SKM-1 (cell line): ENCODE data around the gene GRID1.
"Not testable (repeated sequence)": the region's sequence is repeated elsewhere in the genome, so short reads cannot be mapped to it uniquely, and the experiment has no call there.

Source experiments
- DNase-seq: peaks from one replicate; lab custom pipeline; 2025; ENCODE audit not compliant: unreplicated experiment; lab: John Stamatoyannopoulos, UW

The GRID1 gene

DNA sequence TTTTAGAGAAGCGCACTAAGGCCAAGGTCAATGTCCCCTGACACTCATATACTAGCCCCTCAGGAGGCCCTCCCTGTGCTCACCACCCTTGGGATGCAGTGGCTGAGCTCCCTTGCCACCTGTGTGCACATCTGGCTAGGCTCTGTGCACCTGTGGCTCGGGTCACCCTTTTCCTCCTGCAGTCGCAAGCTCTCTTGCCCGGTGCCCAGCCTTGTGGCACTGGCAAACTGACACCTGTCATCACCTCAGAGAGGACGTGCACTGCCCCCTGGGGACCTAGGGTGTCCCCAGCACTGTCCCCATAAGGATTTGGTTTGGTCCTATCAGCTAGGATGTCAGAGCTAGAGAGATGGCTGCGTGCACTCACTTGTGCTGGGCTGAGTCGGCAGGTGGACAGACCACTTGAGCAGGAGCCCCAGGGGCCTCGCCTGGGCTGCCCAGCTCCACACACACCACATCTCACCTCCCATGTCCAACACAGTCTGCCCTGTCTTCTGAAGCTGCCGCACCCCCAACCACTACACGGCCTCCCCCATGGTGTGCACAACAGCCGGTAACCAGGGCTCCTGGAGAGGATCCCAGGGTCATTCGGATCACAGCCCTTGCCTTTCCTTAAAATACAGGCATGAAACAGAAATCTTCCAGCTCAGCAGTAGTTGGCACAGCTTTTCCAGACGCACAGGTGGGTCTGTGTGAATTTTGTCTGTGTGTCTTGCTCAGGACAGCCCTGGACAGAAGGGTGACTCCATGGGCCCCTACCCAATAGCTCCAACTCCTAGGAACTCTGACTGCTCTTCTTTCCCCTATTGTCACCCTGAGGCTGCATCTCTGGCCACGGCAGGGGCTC lies 111.0 kb downstream of the GRID1 start:
- DNase-seq, result no peak

DNA sequence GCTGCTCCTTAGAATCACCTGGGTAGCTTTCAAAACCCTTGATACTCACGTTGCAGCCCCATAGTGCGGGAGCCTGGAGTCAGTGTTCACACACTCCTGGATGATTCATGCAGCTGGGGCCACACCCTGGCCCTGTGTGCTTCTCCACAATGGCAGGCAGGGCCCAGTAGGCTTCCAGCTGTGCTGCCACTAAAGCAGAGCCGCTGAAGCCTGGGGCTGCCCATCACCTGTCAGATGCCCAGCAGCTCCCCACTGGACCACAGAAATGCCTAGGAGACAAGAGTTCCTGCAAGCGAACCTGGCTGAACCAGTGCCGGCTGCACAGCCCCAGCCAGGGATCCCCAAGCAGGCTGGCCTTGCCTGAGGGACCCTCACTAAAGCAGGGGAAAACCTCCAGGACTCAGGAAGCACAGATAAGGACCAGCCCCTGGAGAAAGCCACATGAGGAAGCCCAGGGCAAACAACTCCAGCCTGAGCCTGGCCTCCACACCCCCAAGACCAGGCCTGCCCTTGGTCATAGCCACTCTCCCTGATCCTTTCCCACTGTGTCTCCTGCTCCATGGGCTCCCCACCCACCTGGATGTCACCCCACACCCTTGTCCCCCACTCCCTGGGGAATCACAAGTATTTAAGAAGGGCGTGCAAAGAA lies 111.9 kb downstream of the GRID1 start:
- no peak for DNase-seq

DNA sequence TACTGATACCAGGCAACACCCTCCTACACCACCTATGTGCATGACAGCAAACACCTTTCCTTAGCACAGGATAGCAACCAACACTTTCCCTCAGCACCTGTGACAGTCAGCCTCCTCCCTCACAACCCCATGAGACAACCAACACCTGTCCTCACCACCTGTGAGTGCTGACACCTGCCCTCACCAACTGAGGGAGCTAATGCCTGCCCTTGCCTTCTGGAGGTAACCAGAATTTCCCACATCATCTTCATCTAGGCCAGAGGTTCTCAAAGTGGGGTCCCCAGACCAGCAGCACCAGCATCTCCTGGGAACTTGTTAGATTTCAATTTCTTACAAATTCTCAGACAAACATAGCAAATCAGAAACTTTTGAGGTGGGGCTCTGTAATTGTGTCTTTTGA lies 112.5 kb downstream of the GRID1 start:
- no peak for DNase-seq

DNA sequence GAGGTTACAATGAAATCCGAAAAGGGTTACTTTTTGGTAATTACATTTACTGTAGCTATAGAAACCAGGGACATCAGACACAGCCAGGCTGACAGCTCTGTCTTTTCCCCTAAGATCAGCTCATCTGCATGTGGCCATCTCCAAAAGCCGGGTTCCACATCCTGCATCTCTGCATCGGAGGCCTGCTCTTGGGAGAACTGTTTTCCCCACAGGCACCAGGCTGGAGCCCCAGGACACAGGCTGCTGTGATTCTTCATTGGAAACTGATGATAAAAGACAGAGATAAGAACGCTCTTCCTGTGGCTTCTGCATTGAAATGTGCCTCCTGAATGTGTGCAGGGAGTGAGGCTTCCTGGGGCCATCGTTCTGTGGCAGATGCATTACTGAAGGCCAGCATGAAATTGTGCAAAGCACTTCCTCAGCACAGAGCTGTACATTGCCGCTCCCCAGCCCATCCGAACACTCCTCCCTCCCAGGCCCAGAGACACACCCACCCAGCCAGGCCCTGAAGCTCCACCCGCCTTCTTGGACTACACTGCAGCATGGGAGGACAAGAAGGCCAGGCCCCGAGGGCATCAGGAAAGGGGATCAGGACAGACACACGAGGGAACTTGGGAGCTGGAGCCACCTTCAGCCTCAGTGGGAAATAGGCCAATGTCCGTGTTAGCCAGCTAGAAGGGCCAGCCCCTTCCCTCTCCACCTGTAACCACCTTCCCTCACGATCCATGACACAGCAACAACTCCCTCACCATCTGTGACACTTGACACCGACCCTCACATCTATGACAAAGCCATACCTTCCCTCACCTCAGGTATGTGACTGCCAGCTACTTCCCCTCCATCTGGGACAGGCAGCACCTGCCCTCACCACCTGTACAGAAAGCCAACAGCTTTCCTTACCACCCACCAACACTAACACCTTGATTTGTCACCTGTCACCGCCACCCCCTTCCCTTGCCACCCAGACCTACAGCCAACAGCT lies 113.2 kb downstream of the GRID1 start:
- peak; percentile 66 for DNase-seq

DNA sequence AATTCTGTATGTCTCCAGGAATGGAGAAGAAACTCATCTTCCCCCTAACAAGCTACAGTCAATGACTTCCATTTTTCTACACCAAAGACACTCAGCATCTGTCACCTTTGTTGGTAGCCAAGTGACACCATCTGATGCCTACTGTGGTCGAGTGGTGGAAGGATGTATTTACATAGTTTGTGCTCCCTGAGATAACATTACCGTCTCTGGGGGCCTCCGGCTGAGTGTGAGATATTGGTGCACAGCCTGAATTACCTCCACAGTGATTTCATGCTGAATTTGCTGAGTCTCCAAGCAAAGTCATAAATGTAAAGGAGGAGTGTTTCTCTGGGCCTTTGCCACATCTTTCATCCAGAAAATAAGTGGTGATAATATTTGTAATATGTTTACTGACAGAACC lies 114.0 kb downstream of the GRID1 start:
- DNase-seq, result no peak

DNA sequence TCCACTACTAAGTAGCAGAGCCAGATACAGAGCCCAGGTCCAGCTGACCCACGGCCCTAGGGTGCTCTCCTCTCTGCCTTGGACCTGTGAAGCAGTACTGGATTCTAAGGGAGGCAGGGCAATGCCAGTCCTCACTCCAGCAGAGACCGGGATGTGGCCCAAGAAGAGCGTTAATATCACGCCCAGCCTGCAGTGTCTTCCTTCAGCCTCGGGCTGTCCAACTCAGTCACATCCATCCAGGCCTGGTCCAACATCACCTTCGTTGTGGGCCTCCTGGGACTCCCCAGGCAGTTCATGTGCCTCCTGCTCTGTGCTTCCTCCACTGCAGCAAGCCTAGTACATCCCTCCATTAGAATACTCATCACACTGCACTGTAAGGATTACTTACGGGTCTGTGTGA lies 114.5 kb downstream of the GRID1 start:
- no peak for DNase-seq

DNA sequence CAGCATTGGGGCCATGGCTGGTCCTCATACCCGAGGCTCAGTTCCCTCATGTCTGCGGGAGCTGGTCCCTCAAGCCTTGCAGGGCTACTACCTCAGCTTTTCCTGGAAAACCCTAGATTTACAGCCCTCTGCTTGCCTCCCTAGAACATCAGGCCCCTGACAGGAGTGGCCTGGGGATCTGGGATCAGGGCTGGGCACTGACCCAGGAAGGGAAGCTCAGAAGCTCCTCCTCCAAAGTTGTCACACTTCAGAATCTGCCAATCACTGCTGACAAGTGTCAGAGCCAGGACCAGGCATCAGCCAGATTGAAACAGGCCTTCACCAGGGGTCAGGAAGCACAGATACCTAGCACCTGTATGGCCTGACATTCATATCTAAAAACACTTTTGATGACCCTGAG lies 115.2 kb downstream of the GRID1 start:
- no peak for DNase-seq

DNA sequence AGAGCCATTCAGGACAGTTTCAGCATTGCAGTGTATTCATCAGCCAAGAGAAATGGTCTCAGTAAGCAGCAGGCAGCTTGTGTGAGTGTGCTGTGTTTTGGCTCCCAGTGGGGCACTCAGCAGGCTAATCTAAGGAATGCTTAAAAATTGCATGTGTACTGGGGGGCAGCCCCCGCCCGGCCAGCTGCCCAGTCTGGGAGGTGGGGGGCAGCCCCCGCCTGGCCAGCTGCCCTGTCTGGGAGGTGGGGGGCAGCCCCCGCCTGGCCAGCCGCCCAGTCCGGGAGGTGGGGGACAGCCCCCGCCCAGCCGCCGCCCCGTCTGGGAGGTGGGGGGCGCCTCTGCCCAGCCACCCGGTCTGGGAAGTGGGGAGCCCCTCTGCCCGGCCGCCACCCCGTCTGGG lies 116.2 kb downstream of the GRID1 start:
- DNase-seq, result no peak

DNA sequence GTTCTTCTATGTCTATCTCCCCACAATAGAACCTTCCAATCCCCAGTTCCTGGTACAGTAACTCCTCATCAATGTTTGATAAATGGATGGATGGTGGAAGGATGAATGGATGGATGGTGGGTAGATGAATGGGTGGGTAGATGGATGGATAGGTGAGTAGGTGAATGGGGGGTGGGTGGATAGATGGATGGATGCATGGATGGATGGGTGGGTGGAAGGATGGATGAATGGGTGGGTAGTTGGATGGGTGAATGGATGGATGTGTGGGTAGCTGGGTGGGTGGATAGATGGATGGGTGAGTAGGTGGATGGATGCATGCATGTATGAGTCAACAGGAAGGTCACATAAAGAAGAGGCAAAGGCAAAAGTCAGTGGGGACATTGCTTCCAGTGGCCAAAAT lies 116.8 kb downstream of the GRID1 start:
- no peak for DNase-seq

DNA sequence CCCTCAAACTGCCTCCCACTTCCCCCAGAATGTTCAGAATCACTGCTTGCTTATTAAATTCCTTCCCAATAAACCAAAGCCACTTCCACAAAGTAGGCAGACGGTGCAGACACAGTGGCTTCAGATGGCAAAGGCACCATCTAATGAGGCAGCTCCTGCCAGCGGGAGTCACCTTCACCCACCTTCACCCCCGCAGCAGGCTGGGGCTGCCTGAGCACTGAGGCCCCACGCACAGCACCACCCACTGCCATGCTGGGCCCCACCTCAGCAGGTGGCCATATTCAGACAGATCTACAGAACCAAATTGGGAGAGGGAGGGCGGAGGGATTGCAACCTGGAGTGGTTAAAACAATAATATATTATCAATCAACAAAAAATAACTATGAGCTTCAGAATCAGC lies 118.5 kb downstream of the GRID1 start:
- no peak for DNase-seq

DNA sequence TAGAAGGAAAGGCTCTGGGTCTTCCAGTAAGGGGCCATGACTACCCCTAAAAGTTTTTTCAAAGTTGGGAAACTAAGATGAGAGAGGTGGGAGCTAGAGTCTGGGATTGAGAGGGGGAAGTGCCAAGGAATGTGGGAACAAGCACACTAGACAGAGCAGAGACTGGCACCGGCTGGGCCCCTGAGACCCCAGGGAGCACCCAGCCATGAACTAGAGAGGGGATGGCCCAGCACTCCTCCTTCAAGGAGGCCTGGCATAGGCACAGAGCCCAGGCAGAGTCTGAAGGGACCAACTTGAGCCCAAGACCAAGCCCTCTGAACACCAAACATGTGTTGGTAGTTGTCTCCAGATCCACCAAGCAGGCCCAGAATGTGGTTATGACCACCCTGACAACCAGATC lies 119.0 kb downstream of the GRID1 start:
- DNase-seq, result no peak

DNA sequence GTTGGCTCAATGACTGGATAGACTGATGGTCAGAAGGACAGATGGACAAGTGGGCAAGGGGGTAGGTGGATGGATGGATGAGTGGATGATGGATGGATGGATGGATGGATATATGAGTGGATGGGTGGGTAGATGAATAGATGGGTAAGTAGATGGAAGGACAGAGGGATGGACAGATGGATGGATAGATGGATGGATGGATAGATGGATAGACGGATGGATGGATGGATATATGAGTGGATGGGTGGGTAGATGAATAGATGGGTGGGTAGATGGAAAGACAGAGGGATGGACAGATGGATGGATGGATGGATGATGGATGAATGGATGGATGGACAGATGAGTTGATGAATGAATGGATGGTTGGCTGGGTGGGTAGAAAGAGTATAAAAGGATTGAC lies 119.5 kb downstream of the GRID1 start:
- DNase-seq, result no peak

DNA sequence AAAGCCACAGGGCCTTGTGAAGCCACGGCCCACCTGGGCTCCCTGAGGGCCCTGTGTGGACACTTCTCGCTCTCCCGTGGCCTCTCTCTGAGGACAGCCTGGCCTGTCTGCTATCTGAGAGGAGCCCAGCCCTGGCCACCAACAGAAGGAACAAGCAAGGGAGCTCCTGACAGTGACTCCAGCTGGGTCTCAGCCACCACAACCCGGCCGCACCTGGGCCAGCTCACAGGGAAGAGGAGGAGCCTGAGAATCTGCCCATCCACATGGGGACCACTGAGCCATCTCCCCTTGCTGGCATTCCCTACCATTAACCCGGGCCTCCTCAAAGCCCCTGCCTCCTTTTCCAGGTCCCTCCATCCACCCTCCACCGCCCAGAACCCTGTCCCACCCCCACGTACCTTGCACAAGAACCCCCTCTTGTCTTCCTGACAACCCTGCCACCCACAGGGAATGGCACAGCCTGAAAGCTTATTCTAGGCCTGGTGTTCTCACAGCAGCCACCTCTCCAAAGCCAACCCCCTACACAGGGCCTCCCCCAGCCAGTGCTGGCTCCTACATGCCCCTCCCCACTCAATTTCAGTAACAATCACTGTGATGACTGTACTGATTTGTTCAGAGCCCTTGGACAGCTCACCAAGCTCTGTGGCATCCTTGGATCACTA lies 120.2 kb downstream of the GRID1 start:
- no peak for DNase-seq

DNA sequence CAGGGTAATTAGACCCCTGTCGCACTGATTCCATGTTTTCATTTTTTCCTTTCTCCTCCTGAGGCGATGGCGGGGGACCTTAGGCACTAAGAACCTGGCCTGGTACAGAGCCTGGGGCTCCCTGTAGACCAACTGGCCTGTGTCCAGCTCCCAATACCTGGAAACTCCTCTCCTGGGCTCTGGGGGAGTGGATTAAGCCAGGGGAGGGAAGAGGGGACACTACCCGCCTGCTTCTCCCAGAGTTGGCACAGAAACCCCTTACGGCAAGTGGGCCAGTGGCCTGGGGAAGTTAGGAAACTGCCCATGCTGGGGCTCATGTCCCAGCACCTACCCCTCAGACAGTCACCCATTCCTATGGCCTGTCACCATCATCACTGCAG lies 121.6 kb downstream of the GRID1 start:
- no peak for DNase-seq

DNA sequence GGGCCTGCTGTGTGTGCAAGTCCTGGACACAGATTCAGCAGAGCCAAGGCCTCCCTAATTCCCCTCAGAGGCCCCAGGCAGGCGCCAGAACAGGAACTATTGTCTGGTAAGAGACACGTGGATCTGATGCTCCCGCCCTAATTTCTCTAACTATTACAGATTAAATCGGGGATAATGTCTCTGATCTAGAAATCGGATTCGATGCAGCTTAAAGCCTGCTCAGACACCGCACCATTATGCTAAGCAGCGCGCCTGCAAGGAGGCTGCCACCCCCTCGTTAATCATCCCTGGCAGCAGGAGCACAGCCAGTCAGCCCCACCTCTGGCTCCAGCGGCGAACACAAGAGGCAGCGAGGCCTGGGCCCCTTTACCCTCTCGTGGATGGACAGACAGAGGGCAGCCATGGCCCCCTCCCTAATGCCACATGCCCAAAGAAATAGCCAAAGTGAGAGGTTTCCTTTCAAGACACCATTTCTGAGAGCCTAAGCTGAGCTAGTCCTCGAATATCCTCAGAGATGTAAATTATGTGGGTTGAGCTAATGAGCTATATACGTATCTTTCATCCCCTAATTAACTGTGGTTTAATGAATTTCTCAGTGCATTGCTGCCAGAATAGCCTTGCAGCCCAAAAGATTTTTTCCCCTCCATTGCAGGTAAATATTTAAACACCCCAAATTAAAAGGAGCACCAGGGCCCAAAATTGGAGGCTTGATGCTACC lies 122.1 kb downstream of the GRID1 start:
- DNase-seq, result no peak

DNA sequence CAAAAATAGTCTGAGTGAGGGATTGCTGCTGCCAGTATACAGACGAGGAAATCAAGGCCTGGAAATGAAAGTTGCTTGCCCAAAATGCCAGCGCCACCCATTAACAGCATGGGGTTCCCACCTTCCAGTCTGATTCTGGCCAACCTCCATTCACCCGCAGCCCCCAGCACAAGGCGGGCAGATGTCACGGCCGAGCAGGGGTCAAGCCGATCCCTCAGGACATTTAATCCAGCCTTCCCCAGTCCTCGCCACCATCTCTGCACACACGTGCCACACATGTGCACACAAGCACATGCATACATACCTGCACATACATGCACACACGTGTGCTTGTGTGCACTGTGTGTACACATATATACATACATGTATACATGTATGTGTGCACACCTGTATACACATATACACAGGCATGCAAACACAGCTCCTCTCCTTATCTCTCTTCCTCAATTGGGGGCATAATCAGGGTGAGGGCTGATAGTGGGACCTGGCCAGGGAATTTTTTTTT lies 122.9 kb downstream of the GRID1 start:
- DNase-seq, result no peak

DNA sequence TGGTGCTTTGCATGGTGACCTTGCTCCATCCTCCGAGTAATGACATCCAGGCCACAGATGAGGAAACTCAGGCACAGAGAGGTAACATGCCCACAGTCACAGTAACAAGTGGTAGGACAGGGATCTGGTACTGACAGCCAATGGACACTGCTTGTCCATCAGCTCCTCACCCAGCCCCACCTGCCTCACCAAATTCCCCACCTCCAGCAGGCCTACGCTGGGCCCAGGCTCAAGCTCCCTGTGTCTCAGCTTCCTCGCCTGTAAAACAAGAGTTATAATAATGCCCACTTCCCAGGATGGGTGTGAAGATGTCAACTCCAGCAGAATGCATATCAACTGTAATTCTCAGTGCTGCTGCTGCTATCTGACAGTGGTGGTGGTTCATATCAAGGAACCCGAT lies 123.8 kb downstream of the GRID1 start:
- no peak for DNase-seq

DNA sequence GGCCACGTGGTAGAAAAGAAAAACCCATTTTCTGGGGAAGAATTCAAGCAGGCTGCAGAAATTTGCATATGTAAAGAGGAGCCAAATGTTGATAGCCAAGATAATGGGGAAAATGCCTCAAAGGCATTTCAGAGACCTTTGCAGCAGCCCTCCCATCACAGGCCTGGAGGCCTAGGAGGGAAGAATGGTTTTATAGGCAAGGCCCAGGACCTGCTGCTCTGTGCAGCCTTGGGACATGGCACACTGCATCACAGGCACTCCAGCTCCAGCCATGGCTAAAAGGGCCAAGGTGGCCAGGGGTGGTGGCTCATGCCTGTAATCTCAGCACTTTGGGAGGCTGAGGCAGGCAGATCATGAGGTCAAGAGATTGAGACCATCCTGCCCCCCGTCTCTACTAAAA lies 128.5 kb downstream of the GRID1 start:
- not testable (repeated sequence) for DNase-seq

DNA sequence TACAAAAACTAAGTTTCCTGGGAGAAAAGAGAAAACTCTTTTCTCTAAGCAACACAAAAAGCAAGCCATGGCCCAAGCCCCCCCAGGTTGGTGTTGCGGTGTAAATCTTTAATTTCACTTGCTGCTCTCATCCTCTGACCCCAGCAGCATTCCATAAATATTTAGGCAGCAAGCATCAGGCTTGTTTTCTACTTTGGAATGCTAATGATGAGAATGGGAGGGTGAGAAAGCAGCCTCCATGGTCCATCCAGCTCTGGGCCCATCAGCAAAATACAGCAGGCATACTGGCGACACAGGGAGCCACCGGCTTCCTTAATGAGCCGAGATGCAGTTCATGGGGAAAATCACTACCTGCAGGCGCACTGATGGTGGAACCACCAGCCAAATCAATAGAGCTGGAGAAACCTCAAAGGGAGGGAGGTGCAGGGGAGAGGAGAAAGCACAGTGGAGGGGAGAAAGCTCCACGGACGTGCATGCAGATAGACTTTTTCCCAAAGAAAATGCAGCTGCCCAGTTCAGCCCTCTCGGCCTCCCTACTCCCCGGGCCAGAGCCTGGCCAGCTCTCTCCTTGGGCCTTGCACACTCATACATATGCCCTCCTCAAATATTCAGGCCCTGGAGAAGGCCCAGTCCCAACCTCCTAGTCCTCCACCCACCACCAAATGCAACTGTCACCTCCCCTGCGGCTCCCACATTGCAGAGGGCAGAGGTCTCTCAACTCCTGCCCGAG lies 131.9 kb downstream of the GRID1 start:
- DNase-seq, result no peak

DNA sequence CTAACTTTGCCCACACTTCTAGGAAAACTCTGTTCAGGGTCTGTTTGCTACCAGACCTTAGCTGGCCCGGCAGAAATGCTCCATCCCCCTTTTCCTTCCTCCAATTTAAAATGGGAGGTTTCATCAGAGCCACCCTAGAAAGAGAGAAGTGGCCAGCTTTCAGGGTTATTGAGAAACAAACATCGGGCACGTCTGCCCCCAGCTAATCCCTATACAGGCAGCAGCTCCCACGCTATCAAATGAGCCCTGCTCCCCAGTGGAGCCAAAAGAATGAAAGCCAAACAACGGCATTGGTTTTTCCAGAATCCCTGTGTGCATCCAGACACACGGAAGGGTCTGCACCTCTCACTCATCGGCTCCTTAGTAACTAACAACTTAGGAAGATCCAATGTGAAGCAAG lies 132.5 kb downstream of the GRID1 start:
- peak; percentile 92 for DNase-seq
